ENCODE results near the gene INVS. TPM values are rescaled to one million over a fixed set of nuclear protein-coding genes. Genes with fewer than 3 reads are reported as not detected.
A peak's percentile ranks its signal among the peaks of the same experiment; 100 is the strongest.
"Not testable (repeated sequence)": the region's sequence is repeated elsewhere in the genome, so short reads cannot be mapped to it uniquely, and the experiment has no call there.

The INVS gene
- total RNA-seq, 1 experiment from 2014 or later: 30.1 TPM

GRCh38 chr9:100071271-100071670 is 27.8 kb upstream of the INVS start:
- Histone ChIP-seq H3K27ac (no peak overlapping the region), H3K27me3 (no peaks in the 10 kb centered on the region), H3K36me3 (peaks cover 2% of the 10 kb centered on the region; the same call in 1 of the 2 replicates), H3K4me3 (no peak overlapping the region), H3K9me3 (replicated peaks) (peaks cover 4% of the 10 kb centered on the region; the same call in 1 of the 2 replicates), H3K4me1 (peaks cover 4% of the 10 kb centered on the region; the same call in 1 of the 2 replicates)
- no peak for DNase-seq

DNA sequence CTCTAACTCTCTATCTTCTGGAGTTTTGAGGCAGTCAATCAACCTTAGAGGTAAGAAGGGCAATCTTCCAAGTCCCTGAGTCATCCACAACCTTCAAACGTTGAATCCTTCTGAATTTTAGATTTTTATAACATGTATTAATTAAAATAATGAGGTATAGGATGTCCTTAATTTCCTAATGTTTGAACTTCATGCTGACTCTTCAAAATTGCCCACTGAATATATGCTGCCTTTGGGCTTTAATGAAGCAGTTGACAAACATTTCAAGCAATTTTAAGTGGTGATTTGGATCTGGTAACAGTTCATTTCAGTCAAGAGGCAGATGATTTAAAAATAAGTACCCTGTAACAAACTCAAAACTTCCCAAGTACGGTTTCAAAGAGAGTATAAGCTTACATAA is 26.2 kb upstream of the INVS start:
- H3K27me3 ChIP-seq: no peaks in the 10 kb centered on the region
- no peak for DNase-seq
- peaks cover 4% of the 10 kb centered on the region; the same call in 1 of the 2 replicates for H3K9me3 ChIP-seq (replicated peaks)
- no peak overlapping the region for H3K4me3 ChIP-seq
- peaks cover 3% of the 10 kb centered on the region; the same call in 1 of the 2 replicates for H3K36me3 ChIP-seq
- H3K27ac ChIP-seq: no peak overlapping the region
- peaks cover 4% of the 10 kb centered on the region; the same call in 1 of the 2 replicates for H3K4me1 ChIP-seq

DNA sequence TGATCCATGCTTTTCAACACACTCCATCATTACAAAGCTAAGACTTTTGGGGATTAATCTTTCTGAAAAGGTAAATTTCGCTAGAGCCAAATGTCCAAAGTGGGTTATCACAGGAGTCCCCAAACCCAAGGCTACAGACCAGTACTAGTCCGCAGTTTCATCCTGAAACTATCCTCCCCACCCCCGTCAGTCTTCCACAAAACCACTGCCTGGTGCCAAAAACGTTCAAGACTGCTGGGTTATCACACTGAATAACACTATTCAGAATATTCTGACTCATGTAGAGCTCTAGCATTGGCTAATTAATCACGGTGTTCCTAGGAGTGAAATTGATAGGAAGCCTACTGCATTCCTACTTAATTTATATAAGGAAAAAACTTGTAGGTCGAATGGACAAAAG is 24.9 kb upstream of the INVS start:
- no peaks in the 10 kb centered on the region for H3K27me3 ChIP-seq
- peaks cover 6% of the 10 kb centered on the region; the same call in 1 of the 2 replicates for H3K36me3 ChIP-seq
- peaks cover 4% of the 10 kb centered on the region; the same call in 1 of the 2 replicates for H3K4me1 ChIP-seq
- no peak for DNase-seq
- H3K4me3 ChIP-seq: no peak overlapping the region
- H3K27ac ChIP-seq: no peak overlapping the region
- peaks cover 4% of the 10 kb centered on the region; the same call in 1 of the 2 replicates for H3K9me3 ChIP-seq (replicated peaks)

DNA sequence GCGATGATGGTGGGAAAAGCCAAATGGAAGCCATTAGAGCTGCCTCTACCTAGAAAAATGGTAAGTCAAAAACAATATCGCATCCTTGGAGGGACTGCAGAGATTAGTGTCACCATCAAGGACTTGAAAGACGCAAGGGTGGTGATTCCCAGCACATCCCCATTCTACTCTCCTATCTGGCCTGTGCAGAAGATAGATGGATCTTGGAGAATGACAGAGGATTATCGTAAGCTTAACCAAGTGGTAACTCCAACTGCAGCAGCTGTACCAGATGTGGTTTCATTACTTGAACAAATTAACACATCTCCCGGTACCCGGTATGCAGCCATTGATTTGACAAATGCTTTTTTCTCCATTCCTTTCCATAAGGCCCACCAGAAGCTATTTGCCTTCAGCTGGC is 24.1 kb upstream of the INVS start:
- Histone ChIP-seq H3K27ac (no peak overlapping the region), H3K4me1 (peaks cover 4% of the 10 kb centered on the region; the same call in 1 of the 2 replicates), H3K27me3 (no peaks in the 10 kb centered on the region), H3K9me3 (replicated peaks) (no peaks in the 10 kb centered on the region; the same call in 1 of the 2 replicates), H3K4me3 (no peak overlapping the region), H3K36me3 (peaks cover 6% of the 10 kb centered on the region; the same call in 1 of the 2 replicates)
- no peak for DNase-seq

DNA sequence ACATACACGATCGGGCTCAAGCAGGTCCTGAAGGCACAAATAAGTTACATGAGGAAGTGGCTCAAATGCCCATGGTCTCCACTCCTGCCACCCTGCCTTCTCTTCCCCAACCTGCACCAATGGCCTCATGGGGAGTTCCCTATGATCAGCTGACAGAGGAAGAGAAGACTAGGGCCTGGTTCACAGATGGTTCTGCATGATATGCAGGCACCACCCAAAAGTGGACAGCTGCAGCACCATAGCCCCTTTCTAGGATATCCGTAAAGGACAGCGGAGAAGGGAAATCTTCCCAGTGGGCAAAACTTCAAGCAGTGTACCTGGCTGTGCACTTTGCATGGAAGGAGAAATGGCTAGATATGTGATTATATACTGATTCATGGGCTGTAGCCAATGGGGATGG is 22.8 kb upstream of the INVS start:
- not testable (repeated sequence) for H3K27ac ChIP-seq; H3K4me1 ChIP-seq; H3K4me3 ChIP-seq; H3K27me3 ChIP-seq; H3K36me3 ChIP-seq; H3K9me3 ChIP-seq (replicated peaks); DNase-seq

- DNase-seq: no peak
- H3K27ac ChIP-seq: no peak overlapping the region
- no peaks in the 10 kb centered on the region for H3K27me3 ChIP-seq
- no peaks in the 10 kb centered on the region for H3K9me3 ChIP-seq (replicated peaks)
- H3K4me3 ChIP-seq: no peak overlapping the region
- H3K4me1 ChIP-seq: peaks cover 28% of the 10 kb centered on the region
- 0 out of 2 replicates have a peak, but pooled peaks cover 3% of the 10 kb centered on the region for H3K36me3 ChIP-seq
Observed at GRCh38 chr9:100082782-100083181, 16.3 kb upstream of the INVS start.

DNA sequence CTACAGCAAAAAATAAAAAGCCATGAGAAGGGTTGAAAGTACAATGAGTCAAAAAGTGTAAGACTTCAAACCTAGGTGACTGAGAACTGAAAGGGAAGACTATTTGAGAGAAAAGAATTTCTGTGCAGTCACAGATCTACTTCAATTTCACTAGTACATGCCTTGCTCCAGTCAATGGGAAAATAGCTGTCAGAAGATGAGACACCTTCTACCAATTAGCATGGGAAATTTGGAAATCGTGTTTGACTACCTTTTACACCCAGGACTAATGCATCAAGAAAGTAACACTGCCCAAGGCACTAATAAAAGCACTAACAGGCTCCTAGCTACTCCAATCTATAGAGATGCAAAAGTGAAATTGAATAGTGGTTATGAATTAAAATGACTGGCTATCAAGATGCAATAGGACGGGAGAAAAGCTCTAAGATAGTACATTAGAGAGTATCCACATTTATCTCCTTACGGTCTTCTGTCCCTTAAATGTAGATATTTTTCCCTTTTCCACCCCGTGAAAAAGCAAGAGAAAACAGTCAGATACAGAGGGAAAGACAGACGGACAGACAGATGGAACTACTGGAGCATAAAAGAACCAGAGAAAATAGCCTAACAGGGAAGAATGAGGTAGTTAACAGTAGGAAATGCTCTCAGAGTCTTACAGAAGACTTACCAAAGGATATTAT is 15.5 kb upstream of the INVS start:
- DNase-seq: no peak
- Histone ChIP-seq H3K27ac (no peak overlapping the region), H3K9me3 (replicated peaks) (no peaks in the 10 kb centered on the region), H3K36me3 (no peaks in the 10 kb centered on the region), H3K27me3 (no peaks in the 10 kb centered on the region), H3K4me3 (no peak overlapping the region), H3K4me1 (peaks cover 29% of the 10 kb centered on the region)

- DNase-seq: no peak
- Histone ChIP-seq H3K4me1 (peaks cover 29% of the 10 kb centered on the region), H3K27ac (no peak overlapping the region), H3K9me3 (replicated peaks) (no peaks in the 10 kb centered on the region), H3K4me3 (no peak overlapping the region), H3K36me3 (no peaks in the 10 kb centered on the region), H3K27me3 (no peaks in the 10 kb centered on the region)
Observed at GRCh38 chr9:100084128-100084453, 15.0 kb upstream of the INVS start.

- Histone ChIP-seq H3K9me3 (replicated peaks) (no peaks in the 10 kb centered on the region), H3K36me3 (no peaks in the 10 kb centered on the region), H3K27me3 (no peaks in the 10 kb centered on the region), H3K27ac (no peak overlapping the region), H3K4me3 (no peak overlapping the region), H3K4me1 (peaks cover 29% of the 10 kb centered on the region)
- peak in 1 of 2 experiments; percentile 41 for DNase-seq
Observed at GRCh38 chr9:100084734-100085133, 14.3 kb upstream of the INVS start.

DNA sequence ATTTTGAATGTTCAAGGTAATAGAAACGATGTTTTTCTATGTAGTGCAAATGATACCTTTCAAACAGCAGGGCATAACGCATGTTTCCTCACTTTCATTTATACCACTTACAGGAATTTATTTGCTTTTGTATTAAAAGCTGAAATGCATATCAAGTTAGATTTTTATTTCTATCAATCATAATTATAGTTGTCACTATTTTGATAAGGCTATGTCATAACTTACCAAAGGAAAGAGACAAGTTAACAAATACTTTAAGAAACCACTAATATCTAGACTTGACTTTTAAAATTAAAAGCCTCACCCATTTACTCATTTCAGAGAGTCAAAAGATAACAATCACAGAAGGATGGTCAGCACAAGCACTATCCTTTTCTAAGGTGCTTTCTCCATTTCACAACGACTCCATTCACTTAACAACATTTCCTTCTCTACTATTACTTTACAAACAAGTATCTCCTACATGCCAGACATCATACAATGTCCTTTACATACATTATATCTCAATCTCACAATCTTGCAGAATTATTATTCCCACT is 12.9 kb upstream of the INVS start:
- Histone ChIP-seq H3K27ac (no peak overlapping the region), H3K4me1 (peaks cover 29% of the 10 kb centered on the region)
- DNase-seq: no peak

DNA sequence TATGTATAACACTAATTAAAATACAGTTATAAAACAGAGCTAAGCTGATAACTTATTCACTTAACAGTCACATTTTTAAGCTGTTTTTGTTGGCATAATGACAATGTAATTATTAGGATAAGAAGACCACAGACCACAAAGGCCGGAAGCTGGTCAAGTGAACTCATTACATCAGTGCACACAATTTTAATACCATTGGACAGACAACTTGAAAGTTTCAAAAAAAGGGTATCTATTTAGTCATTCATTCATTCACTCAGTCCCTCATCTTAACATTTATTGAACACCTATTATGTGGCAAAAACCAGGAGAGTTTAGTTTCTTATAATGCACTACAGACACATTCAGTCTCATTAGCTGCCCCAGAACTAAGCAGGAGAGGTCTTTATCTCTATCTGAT is 11.8 kb upstream of the INVS start:
- peak; percentile 49 to 63 for DNase-seq
- peaks cover 29% of the 10 kb centered on the region for H3K4me1 ChIP-seq
- no peak overlapping the region for H3K27ac ChIP-seq
- no peaks in the 10 kb centered on the region for H3K9me3 ChIP-seq (replicated peaks)
- no peak overlapping the region for H3K4me3 ChIP-seq
- no peaks in the 10 kb centered on the region for H3K27me3 ChIP-seq
- H3K36me3 ChIP-seq: no peaks in the 10 kb centered on the region

More for the DNA sequence above, 12.9 kb upstream of the INVS start:
- Histone ChIP-seq H3K4me3 (no peak overlapping the region), H3K9me3 (replicated peaks) (no peaks in the 10 kb centered on the region), H3K27me3 (no peaks in the 10 kb centered on the region), H3K36me3 (no peaks in the 10 kb centered on the region)

DNA sequence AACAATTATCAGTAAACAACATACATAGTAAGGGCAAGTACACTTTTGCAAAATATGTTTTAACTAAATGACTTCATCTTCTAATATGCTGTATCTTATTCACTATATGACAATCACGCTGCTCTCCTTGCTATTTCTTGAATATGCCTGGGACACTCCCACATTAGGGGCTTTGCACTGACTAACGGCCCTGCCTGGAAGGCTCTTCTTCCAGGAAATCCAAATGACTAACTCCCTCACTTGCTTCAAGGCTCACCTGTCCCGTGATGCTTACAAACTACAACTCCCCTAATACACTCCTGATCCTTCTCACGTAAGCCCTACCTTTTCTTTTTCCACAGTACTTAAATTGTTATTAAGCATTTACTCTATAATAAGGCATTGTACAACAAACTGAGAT is 10.8 kb upstream of the INVS start:
- DNase-seq: no peak
- Histone ChIP-seq H3K4me1 (peaks cover 23% of the 10 kb centered on the region), H3K9me3 (replicated peaks) (no peaks in the 10 kb centered on the region)

GRCh38 chr9:100090880-100091279 is 8.2 kb upstream of the INVS start:
- Histone ChIP-seq H3K36me3 (no peaks in the 10 kb centered on the region), H3K4me1 (peaks cover 17% of the 10 kb centered on the region), H3K4me3 (no peak overlapping the region), H3K27ac (no peak overlapping the region), H3K27me3 (no peaks in the 10 kb centered on the region), H3K9me3 (replicated peaks) (no peaks in the 10 kb centered on the region)
- no peak for DNase-seq

More for the DNA sequence above, 10.8 kb upstream of the INVS start:
- Histone ChIP-seq H3K4me3 (no peak overlapping the region), H3K27ac (no peak overlapping the region), H3K36me3 (no peaks in the 10 kb centered on the region), H3K27me3 (no peaks in the 10 kb centered on the region)

DNA sequence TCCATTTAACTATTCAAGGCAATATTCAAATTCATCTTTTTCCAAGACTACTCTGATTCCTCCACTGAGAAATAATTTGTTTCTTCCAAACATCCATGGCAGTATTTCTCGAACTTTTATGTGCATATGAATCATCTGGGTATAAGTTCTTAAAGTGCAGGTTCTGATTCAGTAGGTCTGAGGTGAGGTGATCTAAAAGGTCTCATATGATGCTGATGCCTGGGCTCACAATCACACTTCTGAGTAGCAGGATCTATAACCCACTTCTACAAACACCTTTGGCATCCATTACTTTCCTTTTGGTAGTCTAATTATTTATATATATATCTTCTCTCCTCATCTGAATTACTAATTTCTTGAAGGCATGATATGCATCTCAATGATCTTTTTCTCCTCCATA is 7.4 kb upstream of the INVS start:
- no peaks in the 10 kb centered on the region for H3K27me3 ChIP-seq
- no peak overlapping the region for H3K4me3 ChIP-seq
- H3K36me3 ChIP-seq: no peaks in the 10 kb centered on the region
- no peaks in the 10 kb centered on the region for H3K9me3 ChIP-seq (replicated peaks)
- H3K27ac ChIP-seq: no peak overlapping the region
- H3K4me1 ChIP-seq: peaks cover 13% of the 10 kb centered on the region
- DNase-seq: no peak

DNA sequence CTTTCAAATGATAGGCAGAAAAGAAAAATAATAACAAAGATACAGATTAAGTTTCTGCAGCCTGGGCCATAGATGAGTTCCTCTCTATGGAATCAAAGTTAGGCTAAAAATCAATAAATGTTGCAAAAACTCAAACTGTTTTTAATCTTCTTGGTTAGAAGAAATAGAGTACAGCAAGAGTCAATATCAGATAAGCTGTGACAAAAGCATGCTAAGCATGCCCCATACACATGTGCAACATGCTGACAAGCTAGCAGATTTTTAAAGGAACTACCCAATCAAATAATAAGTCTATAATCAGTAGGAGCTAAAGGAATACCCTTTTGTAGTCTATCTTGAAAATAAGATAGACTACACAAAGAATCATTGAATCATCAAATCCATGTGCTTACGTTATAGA is 7.0 kb upstream of the INVS start:
- H3K27ac ChIP-seq: no peak overlapping the region
- DNase-seq: no peak
- H3K4me1 ChIP-seq: peaks cover 8% of the 10 kb centered on the region
- no peaks in the 10 kb centered on the region for H3K27me3 ChIP-seq
- H3K4me3 ChIP-seq: no peak overlapping the region
- no peaks in the 10 kb centered on the region for H3K9me3 ChIP-seq (replicated peaks)
- H3K36me3 ChIP-seq: no peaks in the 10 kb centered on the region

DNA sequence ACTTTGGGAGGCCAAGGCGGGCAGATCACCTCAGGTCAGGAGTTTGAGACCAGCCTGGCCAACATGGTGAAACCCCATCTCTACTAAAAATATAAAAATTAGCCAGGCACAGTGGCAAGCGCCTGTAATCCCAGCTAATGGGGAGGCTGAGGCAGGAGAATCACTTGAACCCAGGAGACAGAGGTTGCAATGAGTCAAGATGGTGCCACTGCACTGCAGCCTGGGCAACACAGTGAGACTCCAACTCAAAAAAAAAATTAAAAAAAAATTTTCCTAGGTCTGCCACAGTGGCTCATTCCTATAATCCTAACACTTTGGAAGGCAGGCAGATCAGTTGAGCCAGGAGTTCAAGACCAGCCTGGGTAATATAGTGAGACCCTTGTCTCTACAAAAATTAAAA is 4.6 kb upstream of the INVS start:
- H3K36me3 ChIP-seq; H3K4me1 ChIP-seq; H3K27ac ChIP-seq; H3K27me3 ChIP-seq; H3K9me3 ChIP-seq (replicated peaks); DNase-seq; H3K4me3 ChIP-seq: not testable (repeated sequence)
